ENCODE results near the gene AP2A2.
A peak's percentile ranks its signal among the peaks of the same experiment; 100 is the strongest.

AP2A2 gene

GRCh38 chr11:945986-946385, 20.3 kb downstream of the AP2A2 start:
- Histone ChIP-seq H3K9me3 (ENCODE audit: low read depth, low read length) (peaks cover 4% of the 10 kb centered on the region), H3K9ac (ENCODE audit: insufficient read length) (no peak overlapping the region), H3K27ac (no peak overlapping the region), H3K36me3 (ENCODE audit: insufficient read depth, low read length) (peaks cover 59% of the 10 kb centered on the region), H3K4me3 (no peak overlapping the region)
- DNase-seq (ENCODE audit: low read depth, low spot score): no peak
- TF ChIP-seq FOXP2 (optimal IDR thresholded peaks at IDR 0.05; ENCODE audit: control extremely low read depth, extremely low read length, insufficient read depth): no peak
- no peak for TF ChIP-seq EZH2 (IDR thresholded peaks at IDR 0.05)
- no peak for TF ChIP-seq POLR2AphosphoS5 (IDR thresholded peaks at IDR 0.05; ENCODE audit: borderline replicate concordance, low read depth, low read length)

- TF ChIP-seq EZH2 (IDR thresholded peaks at IDR 0.05) (no peak), POLR2AphosphoS5 (IDR thresholded peaks at IDR 0.05; ENCODE audit: borderline replicate concordance, low read depth, low read length) (no peak), FOXP2 (optimal IDR thresholded peaks at IDR 0.05; ENCODE audit: control extremely low read depth, extremely low read length, insufficient read depth) (no peak)
- DNase-seq (ENCODE audit: low read depth, low spot score): no peak
- Histone ChIP-seq H3K4me3 (no peak overlapping the region), H3K27ac (no peak overlapping the region), H3K36me3 (ENCODE audit: insufficient read depth, low read length) (peaks cover 59% of the 10 kb centered on the region), H3K9me3 (ENCODE audit: low read depth, low read length) (peaks cover 4% of the 10 kb centered on the region), H3K9ac (ENCODE audit: insufficient read length) (no peak overlapping the region)
These were observed 22.1 kb downstream of the AP2A2 start for GRCh38 chr11:947744-948143.

DNA sequence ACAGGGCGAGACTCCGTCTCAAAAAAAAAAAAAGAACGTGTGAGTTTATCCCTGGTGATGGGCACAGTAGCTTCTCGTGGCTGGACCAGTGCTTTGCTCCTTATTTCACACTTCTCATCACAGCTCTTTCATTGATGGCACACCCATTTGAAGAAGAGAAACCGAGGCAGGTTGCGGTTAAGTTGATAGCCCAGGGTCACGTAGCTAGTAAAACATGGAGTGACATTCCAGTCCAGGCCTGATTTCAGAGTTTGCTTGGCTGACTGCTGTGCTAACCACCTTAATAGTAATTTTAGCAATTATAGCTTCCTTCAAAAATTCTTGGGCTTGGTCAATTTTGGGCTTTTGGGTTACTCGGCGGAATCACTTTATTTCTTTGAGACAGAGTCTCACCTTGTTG, 25.8 kb downstream of the AP2A2 start:
- no peak for DNase-seq (ENCODE audit: low read depth, low spot score)
- no peak for TF ChIP-seq FOXP2 (optimal IDR thresholded peaks at IDR 0.05; ENCODE audit: control extremely low read depth, extremely low read length, insufficient read depth)
- TF ChIP-seq POLR2AphosphoS5 (IDR thresholded peaks at IDR 0.05; ENCODE audit: borderline replicate concordance, low read depth, low read length): no peak
- TF ChIP-seq EZH2 (IDR thresholded peaks at IDR 0.05): no peak
- H3K9ac ChIP-seq (ENCODE audit: insufficient read length): no peak overlapping the region
- no peak overlapping the region for H3K27ac ChIP-seq
- no peak overlapping the region for H3K4me3 ChIP-seq
- H3K9me3 ChIP-seq (ENCODE audit: low read depth, low read length): peaks cover 4% of the 10 kb centered on the region
- H3K36me3 ChIP-seq (ENCODE audit: insufficient read depth, low read length): peaks cover 34% of the 10 kb centered on the region

DNA sequence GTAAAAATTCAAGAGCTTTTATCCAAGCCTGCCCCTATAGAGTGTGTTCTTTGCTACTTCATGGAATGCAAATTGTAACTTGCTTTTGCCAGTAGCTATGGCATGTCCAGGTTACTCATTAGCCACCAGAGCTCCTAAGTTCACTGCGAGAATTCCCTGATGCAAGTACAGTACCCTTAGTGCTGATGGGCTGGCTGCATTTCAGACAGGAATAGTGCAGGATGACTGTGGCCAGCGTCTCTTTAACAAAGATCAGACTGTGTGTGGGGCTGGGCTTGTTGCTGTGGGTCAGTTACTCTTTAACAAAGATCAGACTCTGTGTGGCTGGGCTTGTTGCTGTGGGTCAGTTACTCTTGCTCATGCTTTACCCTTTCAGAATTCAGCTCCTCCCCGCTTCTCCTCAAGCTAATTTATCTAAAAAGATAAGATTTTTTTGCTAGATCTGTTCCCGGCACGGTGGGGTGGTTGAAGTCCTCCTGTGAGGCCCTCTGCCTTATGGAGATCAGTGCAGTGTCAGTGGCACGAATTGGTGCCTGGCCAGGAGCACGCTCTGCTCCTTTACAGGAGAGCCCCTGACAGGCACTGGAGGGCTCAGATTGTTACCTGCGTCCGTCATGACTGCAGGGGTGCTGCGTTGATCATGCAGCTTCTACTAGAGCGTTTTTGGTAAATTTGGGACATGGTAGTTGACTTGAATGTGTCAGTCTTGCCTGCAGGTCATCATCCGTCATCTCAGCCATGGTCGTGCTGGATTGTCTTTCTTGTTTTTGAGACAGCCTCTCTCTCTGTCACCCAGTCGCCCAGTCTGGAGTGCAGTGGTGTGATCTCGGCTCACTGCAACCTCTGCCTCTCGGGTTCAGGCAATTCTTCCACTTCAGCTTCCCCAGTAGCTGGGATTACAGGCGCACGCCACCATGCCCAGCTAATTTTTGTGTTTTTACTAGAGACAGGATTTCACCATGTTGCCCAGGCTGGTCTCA, 27.0 kb downstream of the AP2A2 start:
- H3K27ac ChIP-seq: 0 out of 2 replicates have a peak overlapping the region, but pooled peaks have one; percentile 0
- DNase-seq (ENCODE audit: low read depth, low spot score): no peak

GRCh38 chr11:953512-953911, 27.8 kb downstream of the AP2A2 start:
- Histone ChIP-seq H3K9ac (ENCODE audit: insufficient read length) (no peak overlapping the region), H3K9me3 (ENCODE audit: low read depth, low read length) (no peaks in the 10 kb centered on the region), H3K27ac (no peak overlapping the region), H3K36me3 (ENCODE audit: insufficient read depth, low read length) (peaks cover 35% of the 10 kb centered on the region), H3K4me3 (no peak overlapping the region)
- no peak for TF ChIP-seq POLR2AphosphoS5 (IDR thresholded peaks at IDR 0.05; ENCODE audit: borderline replicate concordance, low read depth, low read length)
- no peak for TF ChIP-seq FOXP2 (optimal IDR thresholded peaks at IDR 0.05; ENCODE audit: control extremely low read depth, extremely low read length, insufficient read depth)
- TF ChIP-seq EZH2 (IDR thresholded peaks at IDR 0.05): no peak
- no peak for DNase-seq (ENCODE audit: low read depth, low spot score)

More for the DNA sequence above, 27.0 kb downstream of the AP2A2 start:
- Histone ChIP-seq H3K9me3 (ENCODE audit: low read depth, low read length) (peaks cover 4% of the 10 kb centered on the region), H3K9ac (ENCODE audit: insufficient read length) (no peak overlapping the region), H3K4me3 (no peak overlapping the region), H3K36me3 (ENCODE audit: insufficient read depth, low read length) (peaks cover 34% of the 10 kb centered on the region)
- TF ChIP-seq EZH2 (IDR thresholded peaks at IDR 0.05): no peak
- no peak for TF ChIP-seq POLR2AphosphoS5 (IDR thresholded peaks at IDR 0.05; ENCODE audit: borderline replicate concordance, low read depth, low read length)
- no peak for TF ChIP-seq FOXP2 (optimal IDR thresholded peaks at IDR 0.05; ENCODE audit: control extremely low read depth, extremely low read length, insufficient read depth)

DNA sequence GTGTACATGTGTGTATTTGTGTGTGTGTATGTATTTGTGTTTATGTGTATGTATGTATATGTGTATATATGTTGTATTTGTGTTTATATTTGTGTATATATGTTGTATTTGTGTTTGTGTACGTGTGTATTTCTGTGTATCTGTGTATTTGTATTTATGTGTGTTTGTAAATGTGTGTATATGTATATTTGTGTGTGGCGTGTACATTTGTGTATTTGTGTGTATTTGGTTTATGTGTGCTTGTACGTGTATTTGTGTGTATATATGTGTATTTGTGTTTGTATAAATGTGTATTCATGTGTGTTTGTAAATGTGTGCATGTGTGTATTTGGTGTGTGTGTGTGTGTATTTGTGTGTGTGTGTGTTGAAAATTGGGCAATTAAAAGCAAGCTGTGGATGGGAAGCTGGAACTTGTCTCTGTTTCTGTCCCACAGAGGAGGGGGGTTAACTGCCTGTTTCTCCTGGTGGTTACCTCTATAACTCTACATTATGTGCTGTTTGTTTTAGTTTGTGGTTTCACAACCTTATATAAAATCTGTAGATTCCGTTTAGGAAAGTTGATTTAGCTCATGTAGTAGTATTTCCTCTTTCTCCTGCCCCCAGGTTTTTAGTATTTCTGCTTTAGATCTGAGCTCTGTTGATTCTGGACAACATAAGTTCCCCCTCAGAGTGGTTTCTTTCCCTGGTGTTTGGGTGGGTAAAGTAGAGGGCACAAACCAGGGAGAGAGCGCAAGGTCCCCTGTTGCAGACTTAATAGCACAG, 28.9 kb downstream of the AP2A2 start:
- Histone ChIP-seq H3K9ac (ENCODE audit: insufficient read length) (no peak overlapping the region), H3K4me3 (no peak overlapping the region), H3K9me3 (ENCODE audit: low read depth, low read length) (no peaks in the 10 kb centered on the region), H3K36me3 (ENCODE audit: insufficient read depth, low read length) (peaks cover 37% of the 10 kb centered on the region), H3K27ac (peak overlapping the region; percentile 7; the same call in 1 of the 2 replicates)
- no peak for DNase-seq (ENCODE audit: low read depth, low spot score)
- TF ChIP-seq POLR2AphosphoS5 (IDR thresholded peaks at IDR 0.05; ENCODE audit: borderline replicate concordance, low read depth, low read length): no peak

GRCh38 chr11:955154-956063, 29.7 kb downstream of the AP2A2 start:
- no peak overlapping the region for H3K4me3 ChIP-seq
- no peak overlapping the region for H3K9ac ChIP-seq (ENCODE audit: insufficient read length)
- H3K27ac ChIP-seq: no peak overlapping the region; the same call in 1 of the 2 replicates

More at GRCh38 chr11:955154-956063, 29.7 kb downstream of the AP2A2 start:
- no peak for TF ChIP-seq POLR2AphosphoS5 (IDR thresholded peaks at IDR 0.05; ENCODE audit: borderline replicate concordance, low read depth, low read length)
- no peak for TF ChIP-seq FOXP2 (optimal IDR thresholded peaks at IDR 0.05; ENCODE audit: control extremely low read depth, extremely low read length, insufficient read depth)
- no peak for TF ChIP-seq EZH2 (IDR thresholded peaks at IDR 0.05)
- DNase-seq (ENCODE audit: low read depth, low spot score): no peak
- no peaks in the 10 kb centered on the region for H3K9me3 ChIP-seq (ENCODE audit: low read depth, low read length)
- peaks cover 37% of the 10 kb centered on the region for H3K36me3 ChIP-seq (ENCODE audit: insufficient read depth, low read length)

Data from SK-N-MC (cell line).